ENCODE data around the gene PRSS53.

DNA sequence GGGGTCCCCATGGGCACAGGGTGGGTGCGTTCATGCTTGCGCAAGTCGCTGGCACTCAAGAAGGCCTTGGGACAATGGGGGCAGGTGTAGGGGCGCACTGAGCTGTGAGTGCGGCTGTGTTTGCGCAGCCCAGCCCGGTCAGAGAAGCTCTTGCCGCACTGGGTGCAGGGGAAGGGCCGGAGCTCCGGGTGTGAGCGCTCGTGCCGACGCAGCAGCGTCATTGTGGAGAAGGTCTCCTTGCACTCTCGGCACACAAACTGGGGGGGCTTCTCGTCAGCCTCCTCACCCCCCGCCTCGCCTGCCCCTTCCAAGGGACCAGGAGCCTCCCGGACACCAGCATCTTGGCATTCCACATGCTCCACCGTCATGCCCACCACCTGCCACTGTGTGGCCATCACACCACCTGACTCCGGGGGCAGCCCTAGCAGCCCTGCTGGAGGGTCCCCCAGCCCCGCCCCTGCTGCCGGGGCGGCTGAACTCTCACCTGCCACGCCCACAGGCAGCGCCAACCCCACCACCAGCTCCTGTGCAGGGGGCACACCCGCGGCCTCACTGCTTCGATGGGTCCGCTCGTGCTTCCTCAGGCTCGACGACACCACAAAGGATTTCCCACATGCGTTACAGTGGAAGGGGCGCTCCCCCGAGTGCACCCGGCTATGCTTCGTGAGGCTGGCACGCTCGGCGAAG is 27.5 kb downstream of the PRSS53 start:
- TF ChIP-seq SUZ12 (IDR thresholded peaks at IDR 0.05; ENCODE audit: extremely low read depth, insufficient read depth, insufficient read length), result no peak
- no peak for TF ChIP-seq YY1 (IDR thresholded peaks at IDR 0.05; ENCODE audit: insufficient read depth, insufficient read length)
